HG03108 (cell line): ENCODE results near the gene BLACAT1.
"Not testable (repeated sequence)": the region's sequence is repeated elsewhere in the genome, so short reads cannot be mapped to it uniquely, and the experiment has no call there.

Experiments used
- ATAC-seq: cut with Tn5 transposase; IDR thresholded peaks from one replicate; pipeline ENCODE4 v1.9.1; 2021; ENCODE audit warnings: moderate library complexity; ENCODE audit not compliant: unreplicated experiment

The BLACAT1 gene

GRCh38 chr1:205442051-205442725 lies 13.7 kb downstream of the BLACAT1 start:
- no peak for ATAC-seq

- no peak for ATAC-seq
These were observed 14.2 kb downstream of the BLACAT1 start for GRCh38 chr1:205441716-205442050.

- ATAC-seq, result peak; percentile 6
These were observed 14.6 kb downstream of the BLACAT1 start for GRCh38 chr1:205441318-205441633.

GRCh38 chr1:205440476-205441317 lies 15.1 kb downstream of the BLACAT1 start:
- ATAC-seq, result peak; percentile 70

- no peak for ATAC-seq
These were observed 15.7 kb downstream of the BLACAT1 start for GRCh38 chr1:205440121-205440475.

GRCh38 chr1:205438213-205439158 lies 17.4 kb downstream of the BLACAT1 start:
- ATAC-seq, result no peak

- ATAC-seq, result no peak
These were observed 18.3 kb downstream of the BLACAT1 start for GRCh38 chr1:205437570-205437969.

GRCh38 chr1:205436776-205437410 lies 19.0 kb downstream of the BLACAT1 start:
- no peak for ATAC-seq

- ATAC-seq, result no peak
These were observed 20.0 kb downstream of the BLACAT1 start for GRCh38 chr1:205435578-205436573.

- ATAC-seq, result no peak
These were observed 21.1 kb downstream of the BLACAT1 start for GRCh38 chr1:205434738-205435137.

GRCh38 chr1:205432692-205433091 lies 23.2 kb downstream of the BLACAT1 start:
- not testable (repeated sequence) for ATAC-seq

- no peak for ATAC-seq
These were observed 23.7 kb downstream of the BLACAT1 start for GRCh38 chr1:205432116-205432515.

GRCh38 chr1:205430696-205431305 lies 25.0 kb downstream of the BLACAT1 start:
- ATAC-seq, result no peak

- ATAC-seq, result no peak
These were observed 25.8 kb downstream of the BLACAT1 start for GRCh38 chr1:205429762-205430695.

- no peak for ATAC-seq
These were observed 30.8 kb downstream of the BLACAT1 start for GRCh38 chr1:205424901-205425600.

GRCh38 chr1:205423814-205424399 lies 31.9 kb downstream of the BLACAT1 start:
- ATAC-seq, result no peak

GRCh38 chr1:205422993-205423642 lies 32.7 kb downstream of the BLACAT1 start:
- ATAC-seq, result no peak
